GM21619 (cell line): ENCODE measurements around the gene FAM114A1.

Source experiments
- ATAC-seq: cut with Tn5 transposase; IDR thresholded peaks from one replicate; pipeline ENCODE4 v1.9.1; 2021; ENCODE audit not compliant: unreplicated experiment

Gene FAM114A1

GRCh38 chr4:38857354-38858096 is 10.1 kb upstream of the FAM114A1 start:
- ATAC-seq, result peak; percentile 65

- ATAC-seq, result no peak
These were observed 9.5 kb upstream of the FAM114A1 start for GRCh38 chr4:38858097-38858420.

GRCh38 chr4:38859501-38859900 is 8.1 kb upstream of the FAM114A1 start:
- no peak for ATAC-seq

- no peak for ATAC-seq
These were observed 6.7 kb upstream of the FAM114A1 start for GRCh38 chr4:38860788-38861424.

- no peak for ATAC-seq
These were observed 5.8 kb upstream of the FAM114A1 start for GRCh38 chr4:38861791-38862190.

- no peak for ATAC-seq
These were observed 2.2 kb upstream of the FAM114A1 start for GRCh38 chr4:38865445-38865844.

GRCh38 chr4:38866973-38867477 is 581 bp upstream of the FAM114A1 start:
- ATAC-seq, result peak; percentile 28

- no peak for ATAC-seq
These were observed 704 bp downstream of the FAM114A1 start for GRCh38 chr4:38868059-38868960.

GRCh38 chr4:38869511-38869910 is 1.9 kb downstream of the FAM114A1 start:
- ATAC-seq, result no peak

- no peak for ATAC-seq
These were observed 2.6 kb downstream of the FAM114A1 start for GRCh38 chr4:38870098-38870808.

- ATAC-seq, result no peak
These were observed 4.0 kb downstream of the FAM114A1 start for GRCh38 chr4:38871593-38871992.

GRCh38 chr4:38872620-38873019 is 5.0 kb downstream of the FAM114A1 start:
- ATAC-seq, result no peak

GRCh38 chr4:38873290-38873944 is 5.8 kb downstream of the FAM114A1 start:
- no peak for ATAC-seq

- no peak for ATAC-seq
These were observed 9.0 kb downstream of the FAM114A1 start for GRCh38 chr4:38876636-38877035.

GRCh38 chr4:38884254-38884653 is 16.6 kb downstream of the FAM114A1 start:
- ATAC-seq, result no peak

- no peak for ATAC-seq
These were observed 21.5 kb downstream of the FAM114A1 start for GRCh38 chr4:38889143-38889542.

- no peak for ATAC-seq
These were observed 23.7 kb downstream of the FAM114A1 start for GRCh38 chr4:38891051-38891983.

- no peak for ATAC-seq
These were observed 26.8 kb downstream of the FAM114A1 start for GRCh38 chr4:38894322-38894982.

- ATAC-seq, result no peak
These were observed 29.3 kb downstream of the FAM114A1 start for GRCh38 chr4:38896940-38897339.
